A673 (cell line): ENCODE measurements around the gene EFCAB8.

Experiments used
- CTCF ChIP-seq: fragments of 300-800, 200-600 bp; sonication (generic); conservative IDR thresholded peaks from 2 replicates; pipeline ENCODE4 v1.5.1; 2017; ENCODE audit warnings: low read depth, mild to moderate bottlenecking, antibody characterized with exemption, low read length, moderate library complexity, mixed read lengths
- EZH2 ChIP-seq: fragments of 200-600 bp; sonication (generic); IDR thresholded peaks from 2 replicates; pipeline ENCODE4 v1.6.1; 2017; ENCODE audit warnings: borderline replicate concordance, low read depth, mild to moderate bottlenecking, mixed read lengths, antibody characterized with exemption, low read length; ENCODE audit not compliant: poor library complexity, severe bottlenecking

- no peak for TF ChIP-seq CTCF
- no peak for TF ChIP-seq EZH2
These were observed 60.0 kb downstream of the EFCAB8 start for GRCh38 chr20:32918751-32919150.
